ENCODE data around the gene GRIA4.

GRCh38 chr11:105697291-105697690, 87.4 kb downstream of the GRIA4 start:
- TF ChIP-seq CTCF (conservative IDR thresholded peaks at IDR 0.05; ENCODE audit: low read depth, low read length) (no peak), EZH2 (IDR thresholded peaks at IDR 0.05; ENCODE audit: borderline replicate concordance, low read depth, low read length, poor library complexity, severe bottlenecking) (no peak)

Measured in A673 (cell line).